Epithelial cell of esophagus (primary cell): ENCODE results near the gene ALDH8A1.
A peak's percentile ranks its signal among the peaks of the same experiment; 100 is the strongest.

Experiments
- DNase-seq: peaks from one replicate; pipeline ENCODE4 v3.0.0; 2010; ENCODE audit warnings: low read depth
- H3K4me3 ChIP-seq: 2 replicates; pipeline ENCODE4 v1.5.1; 2011; ENCODE audit warnings: mild to moderate bottlenecking, low read length, control low read depth
- CTCF ChIP-seq: IDR thresholded peaks from 2 replicates; pipeline ENCODE4 v1.5.1; 2011; ENCODE audit warnings: low read depth, mild to moderate bottlenecking, low read length, control low read depth, inconsistent platforms; ENCODE audit not compliant: insufficient read depth; ENCODE audit errors: missing control alignments

Gene ALDH8A1

GRCh38 chr6:134932098-134932497 lies 17.8 kb downstream of the ALDH8A1 start:
- no peak for DNase-seq
- no peak for TF ChIP-seq CTCF
- H3K4me3 ChIP-seq = no peak overlapping the region

GRCh38 chr6:134930463-134930862 lies 19.4 kb downstream of the ALDH8A1 start:
- no peak for DNase-seq
- no peak for TF ChIP-seq CTCF
- H3K4me3 ChIP-seq = no peak overlapping the region

- TF ChIP-seq CTCF = no peak
- no peak overlapping the region for H3K4me3 ChIP-seq
- no peak for DNase-seq
Measured at GRCh38 chr6:134928151-134928900, 21.6 kb downstream of the ALDH8A1 start.

- no peak for TF ChIP-seq CTCF
- DNase-seq = peak; percentile 95
- H3K4me3 ChIP-seq = no peak overlapping the region
Measured at GRCh38 chr6:134925800-134926199, 24.1 kb downstream of the ALDH8A1 start.

GRCh38 chr6:134921721-134922261 lies 28.1 kb downstream of the ALDH8A1 start:
- no peak for DNase-seq
- TF ChIP-seq CTCF = no peak
- no peak overlapping the region for H3K4me3 ChIP-seq

GRCh38 chr6:134921276-134921675 lies 28.6 kb downstream of the ALDH8A1 start:
- no peak for DNase-seq
- no peak overlapping the region for H3K4me3 ChIP-seq
- no peak for TF ChIP-seq CTCF

GRCh38 chr6:134920422-134920821 lies 29.5 kb downstream of the ALDH8A1 start:
- no peak overlapping the region for H3K4me3 ChIP-seq

More at GRCh38 chr6:134920422-134920821, 29.5 kb downstream of the ALDH8A1 start:
- DNase-seq = peak; percentile 55
- TF ChIP-seq CTCF = no peak
